SKM-1 treated with dmso at 0.1 percent for 144 hours (cell line): Measurements from ENCODE around the gene STAT6.
"Not testable (repeated sequence)": the region's sequence is repeated elsewhere in the genome, so short reads cannot be mapped to it uniquely, and the experiment has no call there.

Experiments
- DNase-seq: peaks from one replicate; lab custom pipeline; 2025; ENCODE audit not compliant: unreplicated experiment; lab: John Stamatoyannopoulos, UW

The STAT6 gene

GRCh38 chr12:57088354-57089270, 22.6 kb downstream of the STAT6 start, which contains the start of gene NAB2:
NAB2 (plus strand) TSS chr12:57089114; CDS start chr12:57089272, 158 bp downstream.
- DNase-seq: peak; percentile 65

GRCh38 chr12:57087691-57088353, 23.3 kb downstream of the STAT6 start:
- no peak for DNase-seq

- DNase-seq: no peak
These were observed 24.0 kb downstream of the STAT6 start for GRCh38 chr12:57087010-57087690.

GRCh38 chr12:57086493-57087009, 24.6 kb downstream of the STAT6 start:
- no peak for DNase-seq

- DNase-seq: no peak
These were observed 25.1 kb downstream of the STAT6 start for GRCh38 chr12:57085999-57086492.

GRCh38 chr12:57080855-57081254, 30.3 kb downstream of the STAT6 start:
- no peak for DNase-seq

- DNase-seq: no peak
These were observed 31.3 kb downstream of the STAT6 start for GRCh38 chr12:57079821-57080220.

- DNase-seq: peak; percentile 93
These were observed 32.4 kb downstream of the STAT6 start, which contains the start of gene NEMP1 for GRCh38 chr12:57078519-57079404. NEMP1 (minus strand) TSS chr12:57078791; CDS start chr12:57078745, 46 bp downstream.

- not testable (repeated sequence) for DNase-seq
These were observed 37.4 kb downstream of the STAT6 start for GRCh38 chr12:57073566-57074450.

GRCh38 chr12:57072661-57073060, 38.5 kb downstream of the STAT6 start:
- no peak for DNase-seq

GRCh38 chr12:57069523-57069922, 41.6 kb downstream of the STAT6 start:
- peak; percentile 79 for DNase-seq

- DNase-seq: no peak
These were observed 44.9 kb downstream of the STAT6 start for GRCh38 chr12:57066245-57066644.

- DNase-seq: no peak
These were observed 47.0 kb downstream of the STAT6 start for GRCh38 chr12:57063991-57064685.

- DNase-seq: no peak
These were observed 52.7 kb downstream of the STAT6 start for GRCh38 chr12:57058454-57058853.

GRCh38 chr12:57057067-57057751, 54.0 kb downstream of the STAT6 start:
- DNase-seq: no peak

- DNase-seq: no peak
These were observed 55.3 kb downstream of the STAT6 start for GRCh38 chr12:57055824-57056223.

GRCh38 chr12:57053901-57054300, 57.3 kb downstream of the STAT6 start:
- not testable (repeated sequence) for DNase-seq

GRCh38 chr12:57053146-57053545, 58.0 kb downstream of the STAT6 start:
- DNase-seq: not testable (repeated sequence)
